HEK293 (cell line): ENCODE results near the gene SUSD3.

Source experiments
- CTCF ChIP-seq: fragments of 450-650 bp; formaldehyde crosslinking; IDR thresholded peaks from 2 replicates; pipeline ENCODE4 v1.5.1; 2016; ENCODE audit warnings: missing biosample characterization, missing genetic modification characterization
- GFI1B ChIP-seq: fragments of 450-650 bp; formaldehyde crosslinking; IDR thresholded peaks from 2 replicates; pipeline ENCODE4 v1.5.1; 2016; ENCODE audit warnings: missing biosample characterization, missing genetic modification characterization
- REST ChIP-seq: fragments of 450-650 bp; formaldehyde crosslinking; IDR thresholded peaks from 2 replicates; pipeline ENCODE4 v1.5.1; 2016; ENCODE audit warnings: missing biosample characterization, missing genetic modification characterization
- TRIM28 ChIP-seq: IDR thresholded peaks from 2 replicates; pipeline ENCODE4 v1.6.1; 2011; ENCODE audit warnings: low read length, control low read depth, borderline replicate concordance
- TSHZ1 ChIP-seq: fragments of 450-650 bp; formaldehyde crosslinking; IDR thresholded peaks from 2 replicates; pipeline ENCODE4 v1.5.1; 2016; ENCODE audit warnings: missing biosample characterization, missing genetic modification characterization, borderline replicate concordance
- ZBTB21 ChIP-seq: fragments of 450-650 bp; formaldehyde crosslinking; IDR thresholded peaks from 2 replicates; pipeline ENCODE4 v1.5.1; 2017; ENCODE audit warnings: missing biosample characterization, missing genetic modification characterization
- ZNF121 ChIP-seq: fragments of 450-650 bp; formaldehyde crosslinking; IDR thresholded peaks from 2 replicates; pipeline ENCODE4 v1.5.1; 2016; ENCODE audit warnings: missing biosample characterization, missing genetic modification characterization
- ZNF670 ChIP-seq: fragments of 450-650 bp; formaldehyde crosslinking; IDR thresholded peaks from 2 replicates; pipeline ENCODE4 v1.5.1; 2016; ENCODE audit warnings: missing biosample characterization, missing genetic modification characterization, low read depth
- ZNF76 ChIP-seq: fragments of 450-650 bp; formaldehyde crosslinking; IDR thresholded peaks from 2 replicates; pipeline ENCODE4; 2016; ENCODE audit warnings: low read depth, missing biosample characterization, missing genetic modification characterization, borderline replicate concordance
- ZSCAN5A ChIP-seq: fragments of 450-650 bp; formaldehyde crosslinking; IDR thresholded peaks from 2 replicates; pipeline ENCODE4 v1.5.1; 2016; ENCODE audit warnings: missing biosample characterization, missing genetic modification characterization

- no peak for TF ChIP-seq ZNF670 (tag by site-specific recombination)
- no peak for TF ChIP-seq ZNF76 (tag by site-specific recombination)
- TF ChIP-seq TRIM28: no peak
- TF ChIP-seq CTCF (tag by site-specific recombination): no peak
- TF ChIP-seq ZBTB21 (tag by site-specific recombination): no peak
- TF ChIP-seq GFI1B (tag by site-specific recombination): no peak
- no peak for TF ChIP-seq TSHZ1 (tag by site-specific recombination)
- no peak for TF ChIP-seq REST (tag by site-specific recombination)
- no peak for TF ChIP-seq ZNF121 (tag by site-specific recombination)
- TF ChIP-seq ZSCAN5A (tag by site-specific recombination): no peak
Measured at GRCh38 chr9:93118863-93119702, 60.6 kb downstream of the SUSD3 start.
